HG03565 (cell line): ENCODE data around the gene SPATA18.

Experiments
- ATAC-seq: cut with Tn5 transposase; IDR thresholded peaks from one replicate; pipeline ENCODE4 v1.9.1; 2021; ENCODE audit warnings: mild to moderate bottlenecking, moderate library complexity; ENCODE audit not compliant: unreplicated experiment

SPATA18 gene, protein sequence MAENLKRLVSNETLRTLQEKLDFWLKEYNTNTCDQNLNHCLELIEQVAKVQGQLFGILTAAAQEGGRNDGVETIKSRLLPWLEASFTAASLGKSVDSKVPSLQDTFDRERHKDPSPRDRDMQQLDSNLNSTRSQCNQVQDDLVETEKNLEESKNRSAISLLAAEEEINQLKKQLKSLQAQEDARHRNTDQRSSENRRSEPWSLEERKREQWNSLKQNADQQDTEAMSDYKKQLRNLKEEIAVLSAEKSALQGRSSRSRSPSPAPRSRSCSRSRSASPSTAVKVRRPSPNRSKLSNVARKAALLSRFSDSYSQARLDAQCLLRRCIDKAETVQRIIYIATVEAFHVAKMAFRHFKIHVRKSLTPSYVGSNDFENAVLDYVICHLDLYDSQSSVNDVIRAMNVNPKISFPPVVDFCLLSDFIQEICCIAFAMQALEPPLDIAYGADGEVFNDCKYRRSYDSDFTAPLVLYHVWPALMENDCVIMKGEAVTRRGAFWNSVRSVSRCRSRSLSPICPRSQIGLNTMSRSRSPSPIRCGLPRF

GRCh38 chr4:52051213-52051614, at the start of gene SPATA18:
SPATA18 (plus strand) TSS chr4:52051304; CDS start chr4:52051705, 401 bp downstream.
- no peak for ATAC-seq

GRCh38 chr4:52001616-52002015, 49.5 kb upstream of the SPATA18 start:
- no peak for ATAC-seq

DNA sequence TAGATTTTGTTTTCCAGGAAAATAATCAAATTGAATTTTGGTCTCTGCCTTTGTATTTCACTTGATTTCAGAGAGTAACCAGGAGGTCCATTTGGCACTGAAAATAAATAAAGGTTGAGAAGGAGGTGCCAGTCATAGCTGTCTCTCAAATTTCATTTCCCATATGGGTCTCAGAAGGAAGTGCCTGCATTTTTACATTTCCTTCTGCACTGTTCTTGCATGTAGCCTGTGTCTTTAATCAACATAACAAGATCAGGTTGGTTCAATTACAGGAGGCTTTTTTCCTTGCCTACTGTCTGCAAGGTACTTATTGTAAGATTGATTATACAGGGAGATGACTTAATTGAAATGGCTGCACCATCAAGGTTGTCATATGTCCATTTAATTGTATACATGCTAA, 46.7 kb upstream of the SPATA18 start:
- ATAC-seq = no peak

DNA sequence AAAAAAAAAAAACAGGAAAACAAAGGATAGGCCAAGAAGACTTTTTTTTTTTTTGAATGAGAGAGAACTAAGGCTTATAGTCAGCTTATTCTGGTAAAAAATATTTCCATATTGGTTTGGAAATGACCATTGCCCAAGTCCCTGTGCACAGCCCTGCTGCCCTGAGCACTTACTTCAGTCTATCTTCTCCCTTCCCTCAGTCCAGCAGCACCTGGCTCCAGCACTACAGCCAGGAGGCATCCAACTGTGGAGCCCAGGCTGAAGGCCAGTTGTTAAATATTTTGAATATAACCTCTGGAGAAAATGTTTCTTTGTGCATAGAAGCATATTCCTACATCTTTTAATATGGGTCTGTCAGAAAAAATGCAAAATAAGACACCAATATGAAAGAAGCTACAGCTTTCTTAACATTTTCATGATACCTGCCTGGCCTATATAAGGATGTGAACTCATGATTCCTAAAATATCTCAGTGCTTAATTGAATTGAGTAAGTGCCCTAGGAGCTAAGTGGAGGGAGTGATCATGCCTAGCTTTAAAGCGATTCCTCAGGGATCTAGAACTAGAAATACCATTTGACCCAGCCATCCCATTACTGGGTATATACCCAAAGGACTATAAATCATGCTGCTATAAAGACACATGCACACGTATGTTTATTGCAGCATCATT, 45.4 kb upstream of the SPATA18 start:
- no peak for ATAC-seq

- no peak for ATAC-seq
Measured at GRCh38 chr4:52006887-52007286, 44.2 kb upstream of the SPATA18 start.

GRCh38 chr4:52010986-52011385, 40.1 kb upstream of the SPATA18 start:
- no peak for ATAC-seq

- ATAC-seq = no peak
Measured at GRCh38 chr4:52012651-52013050, 38.5 kb upstream of the SPATA18 start.

- ATAC-seq = no peak
Measured at GRCh38 chr4:52014903-52015302, 36.2 kb upstream of the SPATA18 start.

DNA sequence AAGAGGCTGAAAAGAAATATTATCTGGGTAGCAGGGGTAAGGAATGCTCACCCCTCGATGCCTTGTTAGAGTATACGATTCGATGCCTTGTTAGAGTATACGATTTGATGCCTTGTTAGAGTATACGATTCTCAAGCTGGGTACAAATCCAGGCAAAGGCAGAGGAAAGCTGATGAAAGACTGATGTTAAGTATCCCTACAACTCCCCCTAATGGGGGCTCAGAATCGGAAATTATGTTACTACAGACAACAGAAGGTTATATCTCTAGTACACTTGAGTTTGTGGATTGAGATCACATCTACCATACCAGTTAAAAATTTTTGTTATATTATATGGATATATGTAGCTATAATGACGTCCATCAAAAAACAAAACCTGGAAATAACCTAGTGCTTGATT, 35.7 kb upstream of the SPATA18 start:
- no peak for ATAC-seq

DNA sequence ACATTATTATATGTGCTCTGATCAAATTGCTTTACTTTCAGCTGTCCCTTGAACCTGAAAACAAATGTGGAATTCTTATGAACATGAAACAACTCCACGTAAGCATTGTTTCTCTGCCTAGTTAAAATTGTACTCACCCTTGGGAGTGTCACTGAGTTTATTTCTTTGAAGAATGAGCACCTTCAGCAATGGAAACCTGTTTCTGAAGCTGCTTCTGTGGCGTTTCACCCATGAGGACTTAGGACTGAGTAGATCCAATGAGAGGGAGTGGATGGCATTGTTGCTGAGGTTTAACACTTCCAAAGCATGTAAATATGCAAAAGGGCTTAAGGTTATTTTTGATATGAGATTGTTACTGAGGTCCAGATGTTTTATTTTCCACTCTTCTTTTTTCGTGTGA, 34.1 kb upstream of the SPATA18 start:
- no peak for ATAC-seq

GRCh38 chr4:52017814-52018213, 33.3 kb upstream of the SPATA18 start:
- ATAC-seq = no peak

DNA sequence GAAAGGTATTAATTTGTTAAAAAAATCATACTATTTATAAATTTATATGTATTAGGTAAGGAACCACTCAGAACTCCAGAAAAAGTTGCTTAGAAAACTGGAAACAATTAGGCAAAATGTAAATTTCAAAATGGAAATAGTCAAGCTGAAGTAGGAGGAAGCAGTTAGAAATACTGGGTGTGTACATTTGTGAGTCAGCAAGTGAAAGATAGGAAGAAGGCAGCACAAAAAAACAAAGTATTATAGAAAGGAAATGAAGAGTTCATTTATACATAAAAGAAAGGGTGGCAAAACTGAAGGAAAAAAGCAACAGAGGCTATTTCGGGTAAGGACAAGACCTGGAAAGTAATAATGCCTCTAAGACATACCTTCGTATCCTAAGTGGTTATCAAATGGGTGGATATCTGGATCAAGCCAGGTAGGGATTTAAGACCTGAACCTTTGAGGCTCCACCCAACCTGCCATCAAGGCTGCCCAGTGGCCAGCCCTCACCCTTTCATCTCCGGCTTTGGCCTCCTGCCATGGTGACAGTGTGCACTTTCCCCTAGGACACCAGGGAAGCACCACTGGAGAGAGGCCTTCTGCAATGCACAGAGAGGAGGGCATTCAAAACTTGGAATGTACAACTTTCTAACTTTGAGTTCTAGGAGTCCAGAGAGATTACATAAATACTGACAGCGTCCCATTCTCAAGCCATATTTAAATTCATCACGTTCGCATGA, 31.0 kb upstream of the SPATA18 start, which contains the start of gene LRRC66:
LRRC66 (minus strand) TSS at position 428 of the 722 bp plus-strand sequence. CDS start 2,750 bp downstream, outside the sequence.
- ATAC-seq = no peak

DNA sequence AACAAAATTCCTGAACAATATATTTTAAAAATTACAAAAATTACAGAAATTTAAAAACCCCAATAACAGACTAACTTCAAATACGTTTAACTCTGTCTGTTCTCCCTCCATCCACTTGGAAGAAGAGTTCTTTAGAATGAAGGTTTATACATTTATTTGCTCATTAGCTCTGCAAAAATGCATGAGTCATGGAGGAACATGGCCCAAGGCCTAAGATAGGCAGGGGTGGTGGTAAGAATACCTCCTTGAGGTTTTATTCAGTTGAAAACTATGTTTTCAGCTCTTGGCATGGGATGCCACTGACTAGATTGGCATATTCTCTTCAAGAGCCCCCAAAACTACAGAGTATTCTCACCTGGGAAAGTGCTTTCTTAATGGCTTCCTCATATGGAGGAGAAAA, 22.1 kb upstream of the SPATA18 start:
- no peak for ATAC-seq

DNA sequence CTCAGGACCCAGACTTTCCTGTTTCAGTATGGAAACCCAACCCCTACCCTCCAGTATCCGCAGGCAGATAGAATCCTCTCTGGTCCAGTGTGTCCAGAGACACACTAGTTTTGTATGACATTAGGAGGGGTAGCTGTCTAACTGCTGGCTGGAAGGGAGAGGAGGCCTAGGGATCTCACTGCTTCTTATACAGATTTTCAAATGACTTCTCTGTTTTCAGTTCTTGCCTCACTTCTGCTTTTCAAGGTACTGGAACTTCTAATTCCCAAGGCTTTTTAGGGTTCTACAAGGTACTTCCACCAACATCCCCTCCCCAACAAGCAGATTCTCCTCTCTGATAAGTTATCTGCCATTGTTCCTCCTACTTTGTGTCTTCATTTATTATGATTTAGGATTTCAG, 19.1 kb upstream of the SPATA18 start:
- ATAC-seq = no peak

- no peak for ATAC-seq
Measured at GRCh38 chr4:52035190-52035589, 15.9 kb upstream of the SPATA18 start.

GRCh38 chr4:52036886-52037530, 14.1 kb upstream of the SPATA18 start:
- ATAC-seq = no peak

GRCh38 chr4:52037689-52038102, 13.4 kb upstream of the SPATA18 start:
- peak; percentile 35 for ATAC-seq

- peak; percentile 72 for ATAC-seq
Measured at GRCh38 chr4:52038103-52038912, 12.8 kb upstream of the SPATA18 start, which contains the start of gene SGCB. SGCB (minus strand) TSS chr4:52038299; CDS start chr4:52038259, 40 bp downstream.

- no peak for ATAC-seq
Measured at GRCh38 chr4:52045028-52045427, 6.1 kb upstream of the SPATA18 start.

GRCh38 chr4:52049266-52049665, 1.8 kb upstream of the SPATA18 start:
- ATAC-seq = no peak
